Measurements from ENCODE around the gene CCNY.

The CCNY gene

DNA sequence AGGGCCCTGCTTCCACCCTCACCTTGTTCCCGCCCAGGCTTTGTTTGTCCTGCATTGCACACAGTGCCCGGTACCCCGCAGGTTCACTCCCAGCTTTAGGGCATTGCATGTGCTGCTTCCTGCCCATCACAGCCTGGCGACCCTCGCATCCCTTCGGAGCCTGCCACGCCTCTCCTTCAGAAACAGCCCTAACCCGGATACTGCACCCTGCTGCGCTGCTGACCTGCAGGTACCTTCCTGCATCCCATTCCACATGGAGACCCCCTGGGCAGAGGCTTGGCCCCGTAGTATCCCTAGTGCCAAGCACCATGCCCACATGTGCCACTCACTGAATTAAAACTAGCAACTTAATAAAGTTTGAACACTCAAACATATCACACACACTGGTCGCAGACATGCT, 249.0 kb downstream of the CCNY start:
- no peak for DNase-seq (ENCODE audit: low read depth)

DNA sequence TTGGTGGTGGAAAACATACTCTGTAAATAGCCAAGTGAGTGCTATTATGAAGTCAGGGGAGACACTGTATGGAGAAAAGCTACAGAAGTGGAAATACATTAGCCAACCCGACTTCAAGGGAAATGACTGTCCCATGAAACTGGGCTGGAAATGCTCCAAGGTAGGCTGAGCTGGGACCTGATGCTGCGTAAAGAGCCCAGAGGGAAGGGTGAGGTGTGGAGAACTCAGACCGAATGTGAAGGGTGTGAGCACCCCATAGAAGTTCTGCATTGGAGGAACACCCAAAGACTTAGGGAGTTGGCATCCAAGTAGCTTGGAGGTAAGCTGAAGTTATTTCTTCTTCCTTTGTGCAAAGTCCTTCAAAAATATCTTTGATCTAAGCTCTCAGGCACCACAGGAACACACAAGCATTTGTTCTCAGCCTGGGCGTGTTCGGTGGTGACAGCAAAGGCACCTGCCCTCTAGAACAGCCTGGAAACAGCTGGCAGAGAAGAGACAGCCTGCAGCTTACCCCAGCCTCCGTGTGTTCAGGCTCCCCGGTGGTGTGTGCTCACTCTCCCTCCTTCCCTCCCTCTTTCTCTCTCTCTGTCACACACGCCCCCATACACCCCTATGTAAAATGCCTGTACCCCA, 249.7 kb downstream of the CCNY start:
- no peak for DNase-seq (ENCODE audit: low read depth)

DNA sequence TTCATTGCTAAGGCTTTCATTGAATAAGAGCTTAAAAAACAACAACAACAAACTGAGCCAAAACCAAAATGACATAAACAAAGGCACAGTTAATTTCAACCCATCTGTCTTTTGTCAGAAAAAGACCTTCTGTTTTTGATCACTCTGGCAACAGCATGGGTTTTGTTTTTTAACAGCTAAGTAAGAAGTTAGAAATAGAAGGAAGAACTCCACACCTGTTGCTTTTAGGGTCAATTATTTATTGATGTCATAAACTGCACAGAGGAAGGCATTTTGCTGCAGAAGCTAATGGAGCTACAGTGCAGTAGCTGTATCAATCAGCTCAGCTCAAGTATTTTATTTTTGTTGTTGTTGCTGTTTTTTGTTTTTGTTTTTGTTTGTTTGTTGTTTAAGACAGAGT, 252.5 kb downstream of the CCNY start:
- no peak for DNase-seq (ENCODE audit: low read depth)

DNA sequence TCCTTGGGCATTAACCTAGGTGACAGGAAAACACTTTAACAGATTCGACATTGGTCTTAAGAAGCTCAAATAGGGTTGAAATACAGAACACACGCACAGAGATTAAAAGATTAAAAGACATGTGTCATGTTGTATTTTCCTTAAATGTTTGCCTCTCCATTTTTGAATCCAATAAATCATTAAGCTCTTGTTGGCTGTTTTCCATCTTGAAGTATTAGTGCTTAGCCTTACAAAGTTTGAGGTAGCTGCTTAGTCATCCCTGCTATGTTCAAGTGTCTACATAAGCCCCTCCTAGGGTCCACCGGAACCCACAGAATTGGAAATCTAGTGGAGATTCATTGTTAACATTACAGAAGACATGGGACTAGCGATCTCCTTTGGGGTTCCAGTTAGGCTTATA, 256.1 kb downstream of the CCNY start:
- no peak for DNase-seq (ENCODE audit: low read depth)

DNA sequence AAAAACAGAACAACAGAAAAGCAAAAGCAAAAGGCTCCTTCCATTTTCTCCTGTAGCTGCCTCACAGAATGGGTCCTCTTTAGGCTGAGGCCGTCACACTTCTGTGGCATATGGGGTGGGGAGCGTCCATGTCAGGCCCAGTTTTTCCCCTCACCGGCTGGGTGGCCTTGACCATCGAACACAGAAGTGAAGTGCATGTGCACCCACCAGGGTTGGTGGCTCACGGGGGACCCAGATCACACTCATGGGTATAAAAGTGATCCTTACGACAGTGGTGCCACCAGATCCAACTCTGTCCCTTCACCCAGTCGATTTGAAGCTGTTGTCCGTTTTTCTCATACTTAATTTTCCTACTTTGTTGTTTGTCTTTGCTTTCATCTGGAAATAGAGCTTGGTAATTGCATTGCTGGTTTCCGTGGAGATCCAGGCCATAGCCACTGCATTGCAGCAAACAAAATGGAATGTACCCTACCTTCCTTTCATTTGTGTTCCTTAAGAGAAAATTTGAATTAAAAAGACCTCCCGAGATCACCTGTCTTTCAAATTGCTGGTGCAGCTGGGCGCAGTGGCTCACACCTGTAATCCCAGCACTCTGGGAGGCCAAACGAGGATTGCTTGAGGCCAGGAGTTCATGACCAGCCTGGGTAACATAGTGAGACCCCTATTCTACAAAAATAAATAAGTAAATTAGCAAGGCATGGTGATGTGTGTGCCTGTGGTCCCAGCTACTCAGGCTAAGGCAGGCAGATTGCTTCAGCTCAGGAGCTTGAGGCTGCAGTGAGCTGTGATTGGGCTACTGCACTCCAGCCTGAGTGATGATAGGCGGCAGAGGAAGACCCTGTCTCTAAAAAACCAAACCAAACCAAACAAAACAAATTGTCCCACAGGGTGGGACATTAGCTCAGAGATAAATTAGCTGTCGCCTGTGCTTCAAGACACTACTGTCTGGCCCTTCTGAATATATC, 258.1 kb downstream of the CCNY start:
- DNase-seq (ENCODE audit: low read depth), result no peak

DNA sequence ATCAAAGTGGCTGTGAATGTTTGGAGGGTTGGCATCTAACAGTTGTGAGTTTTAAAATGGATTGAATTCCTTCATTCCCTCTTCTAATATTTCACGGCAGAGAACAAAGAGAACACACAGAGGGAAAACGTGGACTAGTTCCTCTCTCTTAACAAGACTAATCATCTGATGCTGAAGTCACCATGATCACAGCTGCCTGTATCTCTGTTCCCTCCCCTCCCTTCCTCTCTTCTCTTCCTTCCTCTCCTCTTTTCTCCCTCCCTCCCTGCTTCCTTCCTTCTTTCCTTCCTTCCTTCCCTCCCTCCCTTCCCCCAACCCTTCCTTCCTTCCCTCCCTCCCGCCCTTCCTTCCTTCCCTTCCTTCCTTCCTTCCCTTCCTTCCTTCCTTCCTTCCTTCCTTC, 258.8 kb downstream of the CCNY start:
- DNase-seq (ENCODE audit: low read depth), result no peak

DNA sequence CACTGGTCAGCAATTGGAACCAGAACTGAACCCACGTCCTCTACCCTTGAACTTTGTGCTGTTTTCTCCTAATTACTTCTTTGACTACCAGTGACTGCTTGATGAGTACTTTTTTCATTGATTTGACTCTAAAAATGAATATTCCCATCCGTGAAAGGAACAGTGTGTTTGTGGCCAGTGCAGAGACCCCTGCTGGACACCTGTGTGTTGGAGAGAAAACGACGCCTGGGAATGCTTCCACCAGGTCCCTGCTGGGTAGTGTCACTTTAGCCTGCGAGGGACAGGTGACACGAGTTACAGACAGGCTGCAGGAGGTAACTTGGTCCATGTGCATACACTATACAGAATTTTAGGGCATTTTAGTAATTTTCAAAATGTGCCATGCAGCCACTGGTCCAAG, 262.1 kb downstream of the CCNY start:
- DNase-seq (ENCODE audit: low read depth), result no peak

DNA sequence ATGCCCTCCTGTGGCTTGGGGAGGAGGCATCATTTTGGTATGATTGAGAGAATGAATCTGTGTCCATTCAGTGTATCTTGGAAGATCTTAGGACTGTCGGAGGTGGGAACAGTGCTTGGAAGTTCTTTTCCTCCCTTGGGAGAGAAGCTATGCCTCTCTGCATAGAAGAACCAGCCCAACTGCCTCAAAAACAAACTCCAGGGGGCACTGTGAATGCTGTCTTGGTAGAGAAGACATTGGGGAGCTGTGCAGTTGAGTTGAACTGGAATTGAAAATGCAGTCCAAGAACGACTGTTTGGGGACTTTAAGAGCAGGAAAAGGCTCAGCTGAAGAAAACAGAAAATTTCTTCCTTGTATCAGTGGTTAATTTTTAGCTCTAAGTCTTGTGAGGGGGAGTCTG, 263.9 kb downstream of the CCNY start:
- no peak for DNase-seq (ENCODE audit: low read depth)

DNA sequence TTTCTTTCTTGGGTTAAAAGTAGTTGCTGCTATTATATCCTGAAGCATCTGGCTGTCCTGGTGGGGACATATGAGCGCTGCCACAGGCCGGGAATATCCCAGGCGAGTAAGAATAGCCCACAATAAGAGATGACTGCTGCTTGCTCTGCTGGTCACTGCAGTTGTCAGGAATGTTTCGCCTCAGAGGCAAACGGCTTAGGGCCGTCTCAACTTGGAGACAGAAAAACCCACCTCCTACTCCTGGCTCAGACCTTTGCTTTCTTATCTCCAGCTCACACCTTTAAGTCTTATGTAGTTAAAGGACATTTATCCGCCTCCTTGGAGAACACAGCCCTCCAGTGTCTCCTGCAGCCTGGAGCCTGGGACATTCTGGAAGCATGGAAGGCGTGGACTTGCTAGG, 268.9 kb downstream of the CCNY start, which contains the start of gene GJD4:
TSS of gene GJD4 (plus strand) at position 151 of the 400 bp plus-strand sequence. CDS start at position 378, 227 bp downstream.
- no peak for DNase-seq (ENCODE audit: low read depth)

DNA sequence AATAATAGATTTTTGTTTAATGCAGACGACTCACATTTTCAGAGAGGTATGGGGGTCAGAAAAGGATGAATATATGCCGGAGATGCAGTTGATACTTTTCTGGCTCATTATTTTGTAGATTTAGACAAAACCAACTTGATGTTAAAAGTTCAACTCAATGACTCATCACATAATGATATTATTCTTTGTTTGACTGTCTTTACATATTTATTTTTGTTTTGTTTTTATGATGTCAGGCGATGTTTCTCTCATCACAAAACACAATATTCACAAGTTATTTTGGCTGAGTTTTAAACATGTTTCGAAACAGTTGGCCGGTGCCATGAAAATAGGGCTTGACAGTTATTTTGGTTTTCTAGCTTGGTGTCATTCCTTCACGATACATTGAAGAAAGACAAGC, 270.1 kb downstream of the CCNY start:
- DNase-seq (ENCODE audit: low read depth), result no peak

DNA sequence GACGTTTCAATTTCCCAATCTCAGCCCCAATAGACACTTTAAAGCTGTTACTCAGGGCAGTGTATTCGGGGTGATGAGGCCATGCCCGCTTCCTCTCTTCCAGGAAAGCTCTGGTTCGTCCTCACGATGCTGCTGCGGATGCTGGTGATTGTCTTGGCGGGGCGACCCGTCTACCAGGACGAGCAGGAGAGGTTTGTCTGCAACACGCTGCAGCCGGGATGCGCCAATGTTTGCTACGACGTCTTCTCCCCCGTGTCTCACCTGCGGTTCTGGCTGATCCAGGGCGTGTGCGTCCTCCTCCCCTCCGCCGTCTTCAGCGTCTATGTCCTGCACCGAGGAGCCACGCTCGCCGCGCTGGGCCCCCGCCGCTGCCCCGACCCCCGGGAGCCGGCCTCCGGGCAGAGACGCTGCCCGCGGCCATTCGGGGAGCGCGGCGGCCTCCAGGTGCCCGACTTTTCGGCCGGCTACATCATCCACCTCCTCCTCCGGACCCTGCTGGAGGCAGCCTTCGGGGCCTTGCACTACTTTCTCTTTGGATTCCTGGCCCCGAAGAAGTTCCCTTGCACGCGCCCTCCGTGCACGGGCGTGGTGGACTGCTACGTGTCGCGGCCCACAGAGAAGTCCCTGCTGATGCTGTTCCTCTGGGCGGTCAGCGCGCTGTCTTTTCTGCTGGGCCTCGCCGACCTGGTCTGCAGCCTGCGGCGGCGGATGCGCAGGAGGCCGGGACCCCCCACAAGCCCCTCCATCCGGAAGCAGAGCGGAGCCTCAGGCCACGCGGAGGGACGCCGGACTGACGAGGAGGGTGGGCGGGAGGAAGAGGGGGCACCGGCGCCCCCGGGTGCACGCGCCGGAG, 271.4 kb downstream of the CCNY start:
- no peak for DNase-seq (ENCODE audit: low read depth)

DNA sequence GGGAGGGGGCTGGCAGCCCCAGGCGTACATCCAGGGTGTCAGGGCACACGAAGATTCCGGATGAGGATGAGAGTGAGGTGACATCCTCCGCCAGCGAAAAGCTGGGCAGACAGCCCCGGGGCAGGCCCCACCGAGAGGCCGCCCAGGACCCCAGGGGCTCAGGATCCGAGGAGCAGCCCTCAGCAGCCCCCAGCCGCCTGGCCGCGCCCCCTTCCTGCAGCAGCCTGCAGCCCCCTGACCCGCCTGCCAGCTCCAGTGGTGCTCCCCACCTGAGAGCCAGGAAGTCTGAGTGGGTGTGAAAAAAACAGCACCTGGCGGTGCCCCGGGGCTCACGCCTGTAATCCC, 272.0 kb downstream of the CCNY start:
- no peak for DNase-seq (ENCODE audit: low read depth)

DNA sequence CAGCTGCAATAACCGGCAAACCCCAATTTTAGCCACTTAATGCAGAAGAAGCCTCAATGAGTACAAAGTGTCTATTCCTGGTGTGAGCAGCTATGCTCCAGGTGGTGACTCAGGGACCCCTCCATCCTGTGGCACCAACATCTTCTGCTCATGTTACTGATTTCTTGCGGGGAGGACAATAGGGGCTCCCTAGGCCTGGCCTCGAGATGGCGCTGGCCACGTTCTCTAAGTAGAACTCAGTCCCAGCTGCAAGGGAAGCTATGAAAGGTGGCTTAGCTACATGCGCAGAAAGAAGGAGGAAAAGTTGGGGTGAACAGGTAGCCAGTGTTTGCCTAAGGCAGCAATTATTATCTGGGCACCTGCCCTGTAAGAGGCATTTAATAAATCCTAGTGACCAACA, 275.4 kb downstream of the CCNY start:
- no peak for DNase-seq (ENCODE audit: low read depth)

DNA sequence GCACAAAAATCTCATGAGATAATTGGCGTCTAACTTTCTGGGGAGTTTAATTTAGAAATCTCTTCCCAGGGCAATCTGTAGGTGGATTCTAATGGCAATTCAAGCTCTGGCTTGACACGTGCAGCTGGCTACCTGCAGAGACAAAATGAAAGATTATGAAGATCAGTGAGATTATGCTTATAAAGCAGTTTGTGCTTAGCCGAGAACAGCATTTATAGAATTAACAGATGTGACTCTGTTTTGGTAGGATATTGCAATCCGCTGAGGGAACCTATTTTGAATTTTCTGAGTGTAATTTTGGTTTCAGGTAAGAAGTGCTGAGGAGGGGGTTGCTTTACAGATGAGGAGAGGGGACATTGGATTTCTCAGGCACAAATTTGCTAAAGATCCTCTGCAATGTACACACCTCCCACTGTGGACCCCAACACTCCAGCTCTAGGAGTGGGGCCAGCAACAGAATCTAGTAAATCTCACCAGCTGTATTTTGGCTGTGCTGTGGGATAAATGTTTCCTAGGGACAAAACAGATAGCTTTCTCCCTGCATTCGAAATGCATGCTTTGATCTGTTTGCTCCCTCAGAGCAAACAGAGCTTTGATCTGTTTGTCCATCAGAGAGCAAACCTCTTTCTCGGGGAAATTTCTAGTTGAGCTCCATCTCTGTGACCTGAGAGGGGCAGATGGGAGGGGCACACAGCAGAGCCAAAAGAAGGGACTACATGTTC, 276.2 kb downstream of the CCNY start:
- no peak for DNase-seq (ENCODE audit: low read depth)

DNA sequence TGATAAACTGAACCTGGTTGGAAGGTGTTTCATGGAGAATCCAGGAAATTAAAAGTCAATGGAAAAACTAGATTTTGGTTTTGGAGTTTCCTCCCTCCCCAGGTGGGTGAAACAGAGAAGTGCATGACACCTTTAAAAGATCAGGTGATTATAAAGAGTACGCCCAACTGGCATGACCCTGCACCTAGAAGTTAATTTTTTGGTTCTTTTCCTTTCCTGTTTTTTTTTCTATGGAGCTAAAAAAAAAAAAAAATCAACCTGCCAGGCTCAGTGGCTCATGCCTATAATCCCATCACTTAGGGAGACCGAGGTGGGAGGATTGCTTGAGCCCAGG, 276.8 kb downstream of the CCNY start:
- no peak for DNase-seq (ENCODE audit: low read depth)

DNA sequence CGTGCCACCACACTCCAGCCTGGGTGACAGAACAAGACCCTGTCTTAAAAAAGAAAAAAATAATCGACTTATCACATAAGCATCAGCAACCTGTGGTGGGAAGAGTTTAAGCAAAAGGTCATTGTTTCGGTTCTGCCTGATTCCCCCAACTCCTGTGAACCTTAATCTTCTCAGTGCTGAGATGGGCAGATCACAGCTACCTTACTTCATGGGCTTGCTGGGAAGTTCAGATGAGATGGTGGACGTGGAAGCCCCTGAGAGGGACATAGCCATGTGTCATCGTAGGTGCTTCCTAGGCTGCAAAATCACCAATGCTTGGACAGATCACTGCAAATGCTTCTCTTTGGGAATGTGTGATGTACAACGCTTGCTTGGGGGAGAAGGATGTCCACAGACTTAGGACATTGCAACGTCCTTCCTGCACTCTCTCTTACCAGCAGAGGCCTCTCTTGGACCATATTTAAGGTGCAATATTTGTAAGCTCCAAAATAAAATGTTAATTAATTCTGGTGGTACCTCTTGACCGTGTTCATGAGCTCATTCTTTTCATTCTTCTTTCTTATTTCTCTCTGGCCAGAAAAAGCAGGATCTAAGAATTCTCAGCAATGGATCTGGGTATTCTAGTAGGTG, 277.4 kb downstream of the CCNY start:
- DNase-seq (ENCODE audit: low read depth), result no peak

DNA sequence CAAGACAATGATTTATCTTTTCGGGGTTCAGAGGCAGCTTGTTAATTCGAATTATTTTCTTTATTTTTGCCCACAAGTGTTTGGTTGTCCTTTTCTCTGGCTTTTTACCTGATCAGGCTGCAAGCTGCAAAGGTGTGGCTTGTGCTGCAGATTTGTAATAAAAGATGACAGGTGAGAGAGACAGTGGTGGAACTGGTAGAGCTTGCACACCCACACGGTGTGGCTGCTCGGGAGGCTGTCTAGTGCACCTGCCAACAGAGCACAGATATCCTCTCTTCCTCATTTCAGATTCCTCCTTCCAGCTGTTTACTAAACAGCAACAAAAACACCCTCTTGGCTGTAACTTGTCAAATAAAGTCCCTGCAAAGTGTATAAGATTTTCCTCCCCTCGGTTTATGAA, 278.0 kb downstream of the CCNY start:
- no peak for DNase-seq (ENCODE audit: low read depth)

All from fibroblast of gingiva (primary cell).